GM23338 (cell line): ENCODE results near the gene ATP8A2. TPM values are rescaled to one million over a fixed set of nuclear protein-coding genes. Genes with fewer than 3 reads are reported as not detected.

Experiments
- ATAC-seq: fragments of 200-7000 bp; cut with Tn5 transposase; 3 replicates; pipeline ENCODE4 v1.9.1; 2020
- DNase-seq: peaks from one replicate; pipeline ENCODE4 v3.0.0-alpha.2; 2015; ENCODE audit warnings: low spot score
- H2AFZ ChIP-seq: fragments of 200-600 bp; sonication (generic); 2 replicates; pipeline ENCODE4 v1.8.0; 2016; ENCODE audit warnings: antibody characterized with exemption, mild to moderate bottlenecking, moderate library complexity
- H3F3A ChIP-seq: fragments of 200-600 bp; sonication (generic); replicated peaks from 2 replicates; pipeline ENCODE4 v1.8.0; 2017; ENCODE audit warnings: antibody characterized with exemption, mixed run types, low read depth
- H3K27ac ChIP-seq: fragments of 200-600 bp; sonication (generic); 2 replicates; pipeline ENCODE4 v1.6.1; 2016; ENCODE audit warnings: low read depth
- H3K27me3 ChIP-seq: fragments of 200-600 bp; sonication (generic); 2 replicates; pipeline ENCODE4 v1.8.0; 2016; ENCODE audit warnings: mild to moderate bottlenecking, mixed run types, moderate library complexity; ENCODE audit not compliant: insufficient read depth
- H3K36me3 ChIP-seq: fragments of 200-600 bp; sonication (generic); 2 replicates; pipeline ENCODE4 v1.8.0; 2016; ENCODE audit warnings: mild to moderate bottlenecking; ENCODE audit not compliant: insufficient read depth
- H3K4me1 ChIP-seq: fragments of 200-600 bp; sonication (generic); 2 replicates; pipeline ENCODE4 v1.8.0; 2016; ENCODE audit warnings: mild to moderate bottlenecking, moderate library complexity; ENCODE audit not compliant: insufficient read depth
- H3K4me2 ChIP-seq: fragments of 200-600 bp; sonication (generic); 2 replicates; pipeline ENCODE4 v1.7.1; 2017; ENCODE audit warnings: mixed run types
- H3K4me3 ChIP-seq: fragments of 200-600 bp; sonication (generic); 2 replicates; pipeline ENCODE4 v1.6.1; 2016; ENCODE audit warnings: mixed run types
- H3K79me2 ChIP-seq: fragments of 200-600 bp; sonication (generic); replicated peaks from 2 replicates; pipeline ENCODE4 v1.8.0; 2017; ENCODE audit warnings: mild to moderate bottlenecking; ENCODE audit not compliant: insufficient read depth
- H3K9me2 ChIP-seq: fragments of 200-600 bp; sonication (generic); 2 replicates; pipeline ENCODE4 v1.8.0; 2017; ENCODE audit not compliant: insufficient read depth
- H4K20me1 ChIP-seq: fragments of 200-600 bp; sonication (generic); replicated peaks from 2 replicates; pipeline ENCODE4 v1.8.0; 2017; ENCODE audit warnings: mild to moderate bottlenecking; ENCODE audit not compliant: insufficient read depth
- H3K27ac Mint-ChIP-seq: 2 replicates; pipeline ENCODE4 v1.8.0; 2020; ENCODE audit warnings: inconsistent platforms, mild to moderate bottlenecking, moderate library complexity, mixed read lengths
- H3K27me3 Mint-ChIP-seq: 3 replicates; pipeline ENCODE4 v1.8.0; 2022; ENCODE audit warnings: low read depth, mild to moderate bottlenecking, moderate library complexity, mixed read lengths, inconsistent platforms; ENCODE audit not compliant: insufficient read depth, poor library complexity
- H3K36me3 Mint-ChIP-seq: 3 replicates; pipeline ENCODE4 v1.8.0; 2021; ENCODE audit warnings: low read depth, mild to moderate bottlenecking, inconsistent platforms, moderate library complexity, mixed read lengths
- H3K4me1 Mint-ChIP-seq: 3 replicates; pipeline ENCODE4 v1.8.0; 2020; ENCODE audit warnings: mild to moderate bottlenecking, inconsistent platforms, mixed read lengths
- H3K4me3 Mint-ChIP-seq: 3 replicates; pipeline ENCODE4 v1.8.0; 2021; ENCODE audit warnings: moderate library complexity, mild to moderate bottlenecking, inconsistent platforms, mixed read lengths
- H3K9me3 Mint-ChIP-seq: 3 replicates; pipeline ENCODE4 v1.8.0; 2020; ENCODE audit warnings: moderate library complexity, mild to moderate bottlenecking, inconsistent platforms, mixed read lengths
- CREB1 ChIP-seq: fragments of 250-450 bp; sonication (Bioruptor Pico); IDR thresholded peaks from 2 replicates; pipeline ENCODE4 v1.5.0; 2020; ENCODE audit warnings: low read depth, mild to moderate bottlenecking, moderate library complexity
- CTCF ChIP-seq, 2 experiments: fragments of 200-600 bp in 1 of 2; sonication (generic) in 1 of 2; conservative IDR thresholded peaks; 2 replicates each; pipeline versions ENCODE4 v1.5.1 to v1.6.1; 2016 to 2017; ENCODE audit warnings: antibody characterized with exemption in 2 of 2, low read depth in 2 of 2, mild to moderate bottlenecking in 2 of 2, moderate library complexity in 1 of 2
- ETS1 ChIP-seq: IDR thresholded peaks from 2 replicates; pipeline ENCODE4 v1.6.1; 2016; ENCODE audit warnings: antibody characterized with exemption
- EZH2 ChIP-seq: fragments of 200-600 bp; sonication (generic); IDR thresholded peaks from one replicate; pipeline ENCODE4 v1.8.0; 2017; ENCODE audit warnings: antibody characterized with exemption, mild to moderate bottlenecking, low read depth; ENCODE audit not compliant: unreplicated experiment
- EZH2phosphoT487 ChIP-seq: fragments of 200-600 bp; sonication (generic); IDR thresholded peaks from one replicate; pipeline ENCODE4 v1.8.1; 2018; ENCODE audit warnings: antibody characterized with exemption; ENCODE audit not compliant: unreplicated experiment
- NANOG ChIP-seq: IDR thresholded peaks from 2 replicates; pipeline ENCODE4 v1.6.1; 2016; ENCODE audit warnings: antibody characterized with exemption, borderline replicate concordance
- POLR2AphosphoS5 ChIP-seq: IDR thresholded peaks from 2 replicates; pipeline ENCODE4 v1.6.1; 2016; ENCODE audit warnings: antibody characterized with exemption, low read depth
- STAT1 ChIP-seq: IDR thresholded peaks from one replicate; pipeline ENCODE4 v1.6.1; 2016; ENCODE audit warnings: antibody characterized with exemption; ENCODE audit not compliant: unreplicated experiment
- ZNF114 ChIP-seq: fragments of 250-450 bp; sonication (Bioruptor Pico); IDR thresholded peaks from 2 replicates; pipeline ENCODE4 v1.5.0; 2020; ENCODE audit warnings: mild to moderate bottlenecking, moderate library complexity
- ZNF331 ChIP-seq: fragments of 250-450 bp; sonication (Bioruptor Pico); IDR thresholded peaks from 2 replicates; pipeline ENCODE4 v1.5.0; 2020; ENCODE audit warnings: low read depth, mild to moderate bottlenecking, moderate library complexity
- ZNF462 ChIP-seq: fragments of 250-450 bp; sonication (Bioruptor Pico); IDR thresholded peaks from 2 replicates; pipeline ENCODE4 v1.5.0; 2020; ENCODE audit warnings: mild to moderate bottlenecking, moderate library complexity
- polyA plus RNA-seq: library from polyadenylated mRNA; unstranded; fragments of >200 nt; fragmentation: Nextera tagmentation; extraction: Ambion mirVana; gene quantifications from 2 replicates; pipeline ENCODE4 v1.2.1, GENCODE V29; 2016
- total RNA-seq: library from RNA; depleted of rRNA; stranded (reverse); fragments of >200 nt; shearing (Covaris generic); gene quantifications from 2 replicates; pipeline ENCODE4 v1.2.3, GENCODE V29; 2014

ATP8A2 gene
- total and polyA plus RNA-seq, 2 experiments from 2014 or later, result 5.7 to 8.8 TPM

DNA sequence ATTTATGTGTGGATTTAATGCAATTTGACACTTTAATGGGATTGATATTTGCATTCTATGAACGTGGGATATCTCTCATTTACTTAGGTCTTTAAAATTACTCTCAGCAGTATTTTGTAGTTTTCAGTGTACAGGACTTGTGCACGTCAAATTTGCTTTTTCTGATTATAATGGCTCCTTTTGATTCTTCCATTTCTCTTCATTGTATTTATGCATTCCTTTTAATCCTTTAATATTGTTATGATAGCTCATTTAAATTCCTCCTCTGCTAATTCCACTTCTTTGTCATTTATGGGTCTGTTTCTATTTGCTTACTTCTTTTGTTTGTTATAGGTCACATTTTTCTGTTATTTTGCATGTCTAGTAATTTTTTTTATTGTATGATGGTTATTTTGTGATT, 226.6 kb downstream of the ATP8A2 start:
- Mint-ChIP-seq H3K4me1 (peaks cover 14% of the 10 kb centered on the region), H3K36me3 (no peaks in the 10 kb centered on the region), H3K27ac (no peak overlapping the region), H3K27me3 (peaks cover 2% of the 10 kb centered on the region), H3K9me3 (no peaks in the 10 kb centered on the region), H3K4me3 (no peak overlapping the region)
- Histone ChIP-seq H3K4me1 (no peaks in the 10 kb centered on the region), H3K36me3 (no peaks in the 10 kb centered on the region), H4K20me1 (no peaks in the 10 kb centered on the region), H3F3A (no peaks in the 10 kb centered on the region), H3K4me2 (no peak overlapping the region), H3K27ac (no peak overlapping the region), H2AFZ (no peak overlapping the region), H3K4me3 (no peak overlapping the region), H3K9me2 (no peaks in the 10 kb centered on the region), H3K27me3 (no peaks in the 10 kb centered on the region), H3K79me2 (no peaks in the 10 kb centered on the region)
- no peak for ATAC-seq
- DNase-seq, result no peak
- TF ChIP-seq POLR2AphosphoS5 (no peak), STAT1 (no peak), ETS1 (no peak), EZH2phosphoT487 (no peak), ZNF114 (CRISPR knock-in tag) (no peak), CTCF (conservative IDR thresholded peaks at IDR 0.05; ENCODE audit: low read depth in 2 of 2) (no peak), NANOG (no peak), ZNF462 (no peak), EZH2 (no peak), CREB1 (no peak), ZNF331 (CRISPR knock-in tag) (no peak)
